Cardiac septum (tissue), 1 donor: Measurements from ENCODE around the gene NGFR. TPM values are rescaled to one million over a fixed set of nuclear protein-coding genes. Genes with fewer than 3 reads are reported as not detected.
A peak's percentile ranks its signal among the peaks of the same experiment; 100 is the strongest.

Experiments
- DNase-seq: peaks from one replicate; pipeline ENCODE4 v3.0.0-alpha.2; 2020; ENCODE audit warnings: low spot score
- intact Hi-C: fragments of 100-400 bp; cut with DNase I; formaldehyde crosslinking; loops from one replicate; pipeline ENCODE4 v1.14.0; 2022
- total RNA-seq: library from RNA; stranded (reverse); fragmentation: NEBNext Ultra II Directional; extraction: Animal tissue kit (Norgen Biotek cat#: 25700); gene quantifications from one replicate; pipeline ENCODE4 v1.2.1, GENCODE V29; 2021
- donor health status: DM: no; HTN: no; CAD: no.

Gene NGFR
- total RNA-seq, 1 donor from 2014 or later, result 9.9 TPM

- intact Hi-C loops, result loop anchor here (5.0 kb wide), 1 partner anchor 35 kb away; no protein-coding TSS in a partner anchor
- no peak for DNase-seq
Measured at GRCh38 chr17:49512296-49513043, 17.4 kb downstream of the NGFR start.

- intact Hi-C loops, result loop anchor here (5.0 kb wide), 1 partner anchor 34 kb away; no protein-coding TSS in a partner anchor
Measured at GRCh38 chr17:49513044-49513395, 17.9 kb downstream of the NGFR start.

GRCh38 chr17:49513641-49514040 lies 18.5 kb downstream of the NGFR start:
- intact Hi-C loops, result loop anchor here (2.0 to 5.0 kb wide), 2 partner anchors 17 to 34 kb away; no protein-coding TSS in a partner anchor
- peak; percentile 63 for DNase-seq

More at GRCh38 chr17:49513044-49513395, 17.9 kb downstream of the NGFR start:
- no peak for DNase-seq

GRCh38 chr17:49514071-49514721 lies 19.1 kb downstream of the NGFR start:
- peak; percentile 81 for DNase-seq
- intact Hi-C loops, result loop anchor here (2.0 to 5.0 kb wide), 2 partner anchors 17 to 33 kb away; no protein-coding TSS in a partner anchor

- peak; percentile 94 for DNase-seq
- intact Hi-C loops, result loop anchor here (2.0 kb wide), 1 partner anchor 18 kb away; no protein-coding TSS in a partner anchor
Measured at GRCh38 chr17:49515196-49515770, 20.2 kb downstream of the NGFR start.

- intact Hi-C loops, result no loop called here
- no peak for DNase-seq
Measured at GRCh38 chr17:49516180-49516579, 21.1 kb downstream of the NGFR start.

GRCh38 chr17:49518346-49519078 lies 23.4 kb downstream of the NGFR start:
- DNase-seq, result peak; percentile 4
- intact Hi-C loops, result no loop called here

GRCh38 chr17:49519781-49520180 lies 24.7 kb downstream of the NGFR start:
- intact Hi-C loops, result no loop called here
- peak; percentile 59 for DNase-seq

- intact Hi-C loops, result no loop called here
- peak; percentile 53 for DNase-seq
Measured at GRCh38 chr17:49520386-49521087, 25.4 kb downstream of the NGFR start.

GRCh38 chr17:49521088-49521450 lies 26.0 kb downstream of the NGFR start:
- intact Hi-C loops, result no loop called here
- peak; percentile 74 for DNase-seq

- intact Hi-C loops, result no loop called here
Measured at GRCh38 chr17:49521471-49522356, 26.6 kb downstream of the NGFR start.

GRCh38 chr17:49522357-49522890 lies 27.3 kb downstream of the NGFR start:
- intact Hi-C loops, result no loop called here
- DNase-seq, result peak; percentile 63

More at GRCh38 chr17:49521471-49522356, 26.6 kb downstream of the NGFR start:
- peak; percentile 26 for DNase-seq

GRCh38 chr17:49523196-49523595 lies 28.1 kb downstream of the NGFR start:
- no peak for DNase-seq
- intact Hi-C loops, result no loop called here

- peak; percentile 77 for DNase-seq
Measured at GRCh38 chr17:49523706-49524472, 28.8 kb downstream of the NGFR start.

GRCh38 chr17:49524473-49525359 lies 29.6 kb downstream of the NGFR start:
- intact Hi-C loops, result no loop called here
- DNase-seq, result peak; percentile 57

More at GRCh38 chr17:49523706-49524472, 28.8 kb downstream of the NGFR start:
- intact Hi-C loops, result no loop called here
